HepG2 (cell line): ENCODE data around the gene ZDHHC16. TPM values are rescaled to one million over a fixed set of nuclear protein-coding genes. Genes with fewer than 3 reads are reported as not detected.
A peak's percentile ranks its signal among the peaks of the same experiment; 100 is the strongest.

ENCODE experiments used
- BORCS8-MEF2B ChIP-seq: sonication (generic); formaldehyde crosslinking; IDR thresholded peaks from 2 replicates; pipeline ENCODE4 v1.8.0; 2022; ENCODE audit warnings: mild to moderate bottlenecking, missing genetic modification reagents
- DZIP1 ChIP-seq: sonication (generic); formaldehyde crosslinking; IDR thresholded peaks from 2 replicates; pipeline ENCODE4 v1.5.0; 2020; ENCODE audit warnings: mild to moderate bottlenecking, missing genetic modification reagents
- HMG20B ChIP-seq: conservative IDR thresholded peaks from 2 replicates; pipeline ENCODE4 v1.6.1; 2016; ENCODE audit warnings: missing genetic modification reagents, missing compliant biosample characterization
- MTF2 ChIP-seq: sonication (generic); formaldehyde crosslinking; IDR thresholded peaks from 2 replicates; pipeline ENCODE4 v1.5.0; 2020; ENCODE audit warnings: missing genetic modification reagents, borderline replicate concordance
- PHF21A ChIP-seq: sonication (generic); formaldehyde crosslinking; IDR thresholded peaks from 2 replicates; pipeline ENCODE4 v1.5.0; 2020; ENCODE audit warnings: mild to moderate bottlenecking, missing genetic modification reagents
- RBM22 ChIP-seq: fragments of 200-400 bp; formaldehyde crosslinking; optimal IDR thresholded peaks from 2 replicates; pipeline ENCODE3; 2017; ENCODE audit warnings: mild to moderate bottlenecking, low read length, moderate library complexity
- SMAD1 ChIP-seq: sonication (generic); formaldehyde crosslinking; IDR thresholded peaks from 2 replicates; pipeline ENCODE4 v1.4.0; 2020; ENCODE audit warnings: missing genetic modification reagents, low read depth, mild to moderate bottlenecking, borderline replicate concordance
- SOX13 ChIP-seq, 3 experiments: fragments of 450-650 bp in 1 of 3; sonication (generic) in 1 of 3; formaldehyde crosslinking in 1 of 3; IDR thresholded peaks in 2 of 3; conservative IDR thresholded peaks in 1 of 3; 2 replicates each; pipeline versions ENCODE4 v1.5.0 to v1.6.1; 2016 to 2020; ENCODE audit warnings: antibody characterized with exemption in 1 of 3, mild to moderate bottlenecking in 1 of 3, missing compliant biosample characterization in 1 of 3, missing genetic modification reagents in 1 of 3, moderate library complexity in 1 of 3
- SOX6 ChIP-seq, 2 experiments: fragments of 450-650 bp in 1 of 2; sonication (generic) in 1 of 2; formaldehyde crosslinking in 1 of 2; IDR thresholded peaks; 2 replicates each; pipeline versions ENCODE4 v1.4.0 to v1.6.1; 2017 to 2020; ENCODE audit warnings: antibody characterized with exemption in 1 of 2, mild to moderate bottlenecking in 1 of 2, missing genetic modification reagents in 1 of 2
- TCF12 ChIP-seq, 2 experiments: fragments of 450-650 bp in 1 of 2; sonication (generic) in 1 of 2; formaldehyde crosslinking in 1 of 2; IDR thresholded peaks; 2 replicates each; pipeline versions ENCODE4 v1.6.1 to v1.8.0; 2017 to 2022; ENCODE audit warnings: antibody characterized with exemption in 1 of 2, mild to moderate bottlenecking in 1 of 2, missing genetic modification reagents in 1 of 2, moderate library complexity in 1 of 2
- TCF7L2 ChIP-seq: IDR thresholded peaks from 2 replicates; pipeline ENCODE4 v1.6.1; 2011; ENCODE audit warnings: mild to moderate bottlenecking, low read depth, low read length, moderate library complexity
- WIZ ChIP-seq: sonication (generic); formaldehyde crosslinking; IDR thresholded peaks from 2 replicates; pipeline ENCODE4 v1.5.1; 2020; ENCODE audit warnings: mild to moderate bottlenecking, missing genetic modification reagents
- ZBTB7B ChIP-seq: sonication (generic); formaldehyde crosslinking; IDR thresholded peaks from 2 replicates; pipeline ENCODE4 v1.4.0; 2020; ENCODE audit warnings: missing genetic modification reagents
- ZNF564 ChIP-seq: sonication (generic); formaldehyde crosslinking; IDR thresholded peaks from 2 replicates; pipeline ENCODE4 v1.8.1; 2023; ENCODE audit warnings: mild to moderate bottlenecking, missing genetic modification reagents
- ZNF572 ChIP-seq: sonication (generic); formaldehyde crosslinking; IDR thresholded peaks from 2 replicates; pipeline ENCODE4 v1.5.1; 2020; ENCODE audit warnings: mild to moderate bottlenecking, missing genetic modification reagents
- ZNF577 ChIP-seq: sonication (generic); formaldehyde crosslinking; IDR thresholded peaks from 2 replicates; pipeline ENCODE4 v1.4.0; 2020; ENCODE audit warnings: mild to moderate bottlenecking, low read depth, missing genetic modification reagents, borderline replicate concordance
- ZSCAN30 ChIP-seq: sonication (generic); formaldehyde crosslinking; IDR thresholded peaks from 2 replicates; pipeline ENCODE4 v1.5.0; 2020; ENCODE audit warnings: mild to moderate bottlenecking, missing genetic modification reagents
- ZZZ3 ChIP-seq: sonication (generic); formaldehyde crosslinking; IDR thresholded peaks from 2 replicates; pipeline ENCODE4 v1.4.0; 2020; ENCODE audit warnings: missing genetic modification reagents, mild to moderate bottlenecking, borderline replicate concordance
- polyA plus RNA-seq, 8 experiments: library from polyadenylated mRNA; depleted of rRNA in 3 of 8; stranded (reverse) in 7 of 8; unstranded in 1 of 8; fragments of >200 nt; fragmentation: Illumina TruSeq in 4 of 8; extraction: Trizol in 4 of 8; gene quantifications; 2 replicates each; pipeline versions ENCODE4 v1.2.1 to v1.2.3, GENCODE V29; 2011 to 2016; ENCODE audit warnings: low read depth in 4 of 8, missing spikeins in 1 of 8, mixed read lengths in 1 of 8; ENCODE audit not compliant: insufficient read depth in 1 of 8
- total RNA-seq, 5 experiments: library from RNA; depleted of rRNA; stranded (reverse); fragments of >200 nt; fragmentation: Illumina TruSeq; extraction: Trizol; gene quantifications; 2 replicates each; pipeline ENCODE4 v1.2.3, GENCODE V29; 2016; ENCODE audit warnings: low read depth in 1 of 5
- TF ChIP-seq, protein P1 (sequence below): sonication (generic); formaldehyde crosslinking; conservative IDR thresholded peaks from 2 replicates; pipeline ENCODE4 v1.8.0; 2022; ENCODE audit warnings: low read depth, missing genetic modification reagents
- TF ChIP-seq, protein P2 (sequence below): sonication (generic); formaldehyde crosslinking; IDR thresholded peaks from 2 replicates; pipeline ENCODE4 v1.9.0; 2021; ENCODE audit warnings: missing genetic modification reagents, mild to moderate bottlenecking, borderline replicate concordance
- TF ChIP-seq, protein P3 (sequence below): sonication (generic); formaldehyde crosslinking; IDR thresholded peaks from 2 replicates; pipeline ENCODE4 v1.8.1; 2023; ENCODE audit warnings: mild to moderate bottlenecking, missing genetic modification reagents, borderline replicate concordance

The ZDHHC16 gene
- total and polyA plus RNA-seq, 2 of the 13 experiments (the other 11 are each of a cell fraction or from before 2014, with no cell fraction given): 40.8 to 41.8 TPM

DNA sequence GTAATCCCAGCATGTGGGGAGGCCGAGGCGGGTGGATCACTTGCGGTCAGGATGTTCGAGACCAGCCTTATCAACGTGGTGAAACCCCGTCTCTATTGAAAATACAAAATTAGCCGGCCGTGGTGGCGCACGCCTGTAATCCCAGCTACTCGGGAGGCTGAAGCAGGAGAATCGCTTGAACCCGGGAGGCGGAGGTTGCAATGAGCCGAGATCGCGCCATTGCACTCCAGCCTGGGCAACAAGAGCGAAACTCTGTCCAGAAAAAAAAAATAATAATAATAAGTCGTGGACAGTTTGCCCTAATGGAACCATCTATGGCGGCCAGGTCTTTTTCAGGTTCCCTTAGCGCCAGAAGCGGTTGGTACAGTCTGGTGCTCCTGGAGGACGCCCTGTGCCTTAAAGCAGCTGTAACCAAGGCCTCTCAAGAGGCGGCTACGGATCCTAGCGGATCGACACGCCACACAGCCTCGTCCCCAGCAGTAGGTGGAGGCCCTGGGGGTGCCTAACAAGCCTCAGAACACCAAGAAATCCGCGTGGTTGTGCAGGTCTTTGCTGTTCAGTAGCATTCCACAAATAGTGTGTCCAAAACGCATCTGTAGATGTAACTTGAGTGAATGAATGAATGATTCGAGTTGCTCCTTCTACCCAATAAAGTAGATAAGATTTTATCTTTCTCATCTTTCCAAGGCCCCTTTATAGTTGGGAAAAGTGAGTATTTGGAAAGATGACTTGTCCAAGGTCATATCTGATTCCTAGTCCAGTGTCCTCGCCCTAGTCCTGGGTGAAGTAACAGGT, 19.0 kb upstream of the ZDHHC16 start (continued):
- TF ChIP-seq SOX6 (IDR thresholded peaks at IDR 0.05) (no peak), SOX6 (CRISPR knock-in tag; IDR thresholded peaks at IDR 0.05) (no peak), ZNF572 (no peak), ZBTB7B (CRISPR knock-in tag) (no peak), TCF12 (IDR thresholded peaks at IDR 0.05) (no peak), TCF12 (CRISPR knock-in tag; IDR thresholded peaks at IDR 0.05) (no peak), TCF7L2 (no peak), PHF21A (CRISPR knock-in tag) (peak; percentile 45; the same call in 1 of the 2 replicates), ZZZ3 (CRISPR knock-in tag) (no peak), ZSCAN30 (CRISPR knock-in tag) (no peak), ZNF564 (CRISPR knock-in tag) (no peak), HMG20B (CRISPR knock-in tag) (no peak), BORCS8-MEF2B (CRISPR knock-in tag) (no peak), RBM22 (no peak), SOX13 (IDR thresholded peaks at IDR 0.05) (no peak), SOX13 (CRISPR knock-in tag; conservative IDR thresholded peaks at IDR 0.05 in 1 of 2, IDR thresholded peaks at IDR 0.05 in 1 of 2) (no peak), ZNF577 (CRISPR knock-in tag) (no peak), DZIP1 (CRISPR knock-in tag) (0 out of 2 replicates have a peak, but pooled peaks have one; percentile 62), WIZ (no peak), MTF2 (no peak), SMAD1 (CRISPR knock-in tag) (no peak)
- TF ChIP-seq, protein P1, sequence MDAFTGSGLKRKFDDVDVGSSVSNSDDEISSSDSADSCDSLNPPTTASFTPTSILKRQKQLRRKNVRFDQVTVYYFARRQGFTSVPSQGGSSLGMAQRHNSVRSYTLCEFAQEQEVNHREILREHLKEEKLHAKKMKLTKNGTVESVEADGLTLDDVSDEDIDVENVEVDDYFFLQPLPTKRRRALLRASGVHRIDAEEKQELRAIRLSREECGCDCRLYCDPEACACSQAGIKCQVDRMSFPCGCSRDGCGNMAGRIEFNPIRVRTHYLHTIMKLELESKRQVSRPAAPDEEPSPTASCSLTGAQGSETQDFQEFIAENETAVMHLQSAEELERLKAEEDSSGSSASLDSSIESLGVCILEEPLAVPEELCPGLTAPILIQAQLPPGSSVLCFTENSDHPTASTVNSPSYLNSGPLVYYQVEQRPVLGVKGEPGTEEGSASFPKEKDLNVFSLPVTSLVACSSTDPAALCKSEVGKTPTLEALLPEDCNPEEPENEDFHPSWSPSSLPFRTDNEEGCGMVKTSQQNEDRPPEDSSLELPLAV (CRISPR knock-in tag): no peak
- TF ChIP-seq, protein P2, sequence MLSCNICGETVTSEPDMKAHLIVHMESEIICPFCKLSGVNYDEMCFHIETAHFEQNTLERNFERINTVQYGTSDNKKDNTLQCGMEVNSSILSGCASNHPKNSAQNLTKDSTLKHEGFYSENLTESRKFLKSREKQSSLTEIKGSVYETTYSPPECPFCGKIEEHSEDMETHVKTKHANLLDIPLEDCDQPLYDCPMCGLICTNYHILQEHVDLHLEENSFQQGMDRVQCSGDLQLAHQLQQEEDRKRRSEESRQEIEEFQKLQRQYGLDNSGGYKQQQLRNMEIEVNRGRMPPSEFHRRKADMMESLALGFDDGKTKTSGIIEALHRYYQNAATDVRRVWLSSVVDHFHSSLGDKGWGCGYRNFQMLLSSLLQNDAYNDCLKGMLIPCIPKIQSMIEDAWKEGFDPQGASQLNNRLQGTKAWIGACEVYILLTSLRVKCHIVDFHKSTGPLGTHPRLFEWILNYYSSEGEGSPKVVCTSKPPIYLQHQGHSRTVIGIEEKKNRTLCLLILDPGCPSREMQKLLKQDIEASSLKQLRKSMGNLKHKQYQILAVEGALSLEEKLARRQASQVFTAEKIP (CRISPR knock-in tag): no peak
- TF ChIP-seq, protein P3, sequence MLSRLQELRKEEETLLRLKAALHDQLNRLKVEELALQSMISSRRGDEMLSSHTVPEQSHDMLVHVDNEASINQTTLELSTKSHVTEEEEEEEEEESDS (CRISPR knock-in tag): no peak
